Aortic smooth muscle cell (primary cell): ENCODE results near the gene ZCCHC8. TPM values are rescaled to one million over a fixed set of nuclear protein-coding genes. Genes with fewer than 3 reads are reported as not detected.

Experiments
- total RNA-seq: library from RNA; depleted of rRNA; stranded (reverse); fragments of >200 nt; gene quantifications from 2 replicates; pipeline ENCODE4 v1.2.3, GENCODE V29; 2014

The ZCCHC8 gene
- 12.2 and 13.0 TPM in 2 replicates for total RNA-seq

DNA sequence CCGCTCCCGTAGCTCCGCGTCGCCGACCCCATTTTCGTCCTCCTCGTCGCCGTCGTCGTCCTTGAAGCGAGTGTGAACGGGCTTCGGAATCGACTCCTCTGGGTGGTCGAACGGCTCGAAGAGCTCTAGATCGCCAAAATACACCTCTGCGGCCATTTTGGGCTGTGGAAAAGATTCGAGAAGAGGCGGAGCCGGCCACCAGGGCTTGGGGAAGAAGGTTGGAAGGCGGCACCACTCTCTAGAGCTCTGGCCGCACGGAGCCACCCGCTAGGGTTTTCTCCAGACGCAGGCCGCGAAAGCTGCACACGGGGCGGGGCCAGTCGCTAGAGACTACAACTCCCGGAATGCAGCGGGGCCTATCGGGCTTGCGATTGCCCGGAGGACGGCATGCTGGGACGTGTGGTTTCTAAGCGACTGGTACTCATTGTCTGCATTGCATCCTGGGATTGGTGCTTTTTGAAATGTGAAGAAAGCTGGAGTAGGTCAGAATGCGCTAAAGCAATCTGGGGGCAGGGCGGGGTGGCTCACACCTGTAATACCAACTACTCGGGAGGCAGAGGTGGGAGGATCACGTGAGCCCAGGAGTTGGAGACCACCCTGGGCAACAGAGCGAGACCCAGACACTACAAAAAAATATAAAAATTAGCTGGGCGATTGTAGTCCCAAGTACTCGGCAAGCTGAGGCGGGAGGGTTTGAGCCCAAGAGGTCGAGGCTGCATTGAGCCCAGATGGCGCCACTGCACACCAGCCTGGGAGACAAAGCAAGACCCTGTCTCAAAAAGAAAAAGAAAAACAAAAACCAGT is at the start of gene ZCCHC8:
ZCCHC8 (minus strand) TSS at position 248 of the 804 bp plus-strand sequence; CDS start at position 156, 92 bp downstream.

DNA sequence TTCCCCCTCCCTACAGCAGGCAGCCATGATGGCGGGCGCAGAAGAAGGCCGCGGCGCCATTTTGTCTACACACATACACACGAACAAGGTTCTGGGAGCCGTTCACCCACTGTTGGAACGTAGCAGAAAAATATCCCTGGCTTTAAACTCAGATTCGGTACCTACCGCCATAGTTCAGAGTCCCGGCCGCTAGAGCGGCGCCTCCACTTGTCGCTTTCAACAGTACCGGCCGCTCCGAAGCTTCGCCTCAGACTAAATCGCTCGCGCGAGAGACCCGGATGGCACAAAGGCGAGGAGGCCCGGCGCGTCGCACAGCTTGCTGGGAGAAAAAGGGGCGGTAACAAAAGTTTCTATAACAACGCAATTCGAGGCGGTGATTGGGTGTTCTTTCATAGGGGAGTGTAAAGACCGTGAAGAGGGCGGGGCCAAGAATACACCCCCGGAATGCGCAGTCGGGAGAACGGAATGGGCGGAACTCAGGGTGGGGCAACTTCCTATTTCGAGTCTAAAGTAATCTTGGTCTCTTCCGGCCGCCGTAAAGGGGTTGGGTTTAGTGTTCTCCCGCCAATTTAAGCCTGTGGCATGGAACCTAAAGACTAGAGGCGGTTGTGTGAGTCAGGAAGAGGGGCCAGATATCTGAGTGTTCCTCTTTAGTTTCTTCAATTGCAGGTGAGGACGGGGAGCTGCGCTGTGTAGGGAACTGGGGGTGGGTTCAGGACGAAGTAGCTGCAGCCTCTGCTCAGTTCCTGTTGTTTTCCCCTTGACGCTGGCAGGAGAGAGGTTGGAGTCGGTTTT is 26.1 kb upstream of the ZCCHC8 start, which contains the start of the genes KNTC1 and RSRC2:
KNTC1 (plus strand) TSS at position 567 of the 795 bp plus-strand sequence. CDS start 2,815 bp downstream, outside the sequence.
RSRC2 (minus strand) TSS at position 254 of the 795 bp plus-strand sequence; CDS start at position 171, 83 bp downstream.

DNA sequence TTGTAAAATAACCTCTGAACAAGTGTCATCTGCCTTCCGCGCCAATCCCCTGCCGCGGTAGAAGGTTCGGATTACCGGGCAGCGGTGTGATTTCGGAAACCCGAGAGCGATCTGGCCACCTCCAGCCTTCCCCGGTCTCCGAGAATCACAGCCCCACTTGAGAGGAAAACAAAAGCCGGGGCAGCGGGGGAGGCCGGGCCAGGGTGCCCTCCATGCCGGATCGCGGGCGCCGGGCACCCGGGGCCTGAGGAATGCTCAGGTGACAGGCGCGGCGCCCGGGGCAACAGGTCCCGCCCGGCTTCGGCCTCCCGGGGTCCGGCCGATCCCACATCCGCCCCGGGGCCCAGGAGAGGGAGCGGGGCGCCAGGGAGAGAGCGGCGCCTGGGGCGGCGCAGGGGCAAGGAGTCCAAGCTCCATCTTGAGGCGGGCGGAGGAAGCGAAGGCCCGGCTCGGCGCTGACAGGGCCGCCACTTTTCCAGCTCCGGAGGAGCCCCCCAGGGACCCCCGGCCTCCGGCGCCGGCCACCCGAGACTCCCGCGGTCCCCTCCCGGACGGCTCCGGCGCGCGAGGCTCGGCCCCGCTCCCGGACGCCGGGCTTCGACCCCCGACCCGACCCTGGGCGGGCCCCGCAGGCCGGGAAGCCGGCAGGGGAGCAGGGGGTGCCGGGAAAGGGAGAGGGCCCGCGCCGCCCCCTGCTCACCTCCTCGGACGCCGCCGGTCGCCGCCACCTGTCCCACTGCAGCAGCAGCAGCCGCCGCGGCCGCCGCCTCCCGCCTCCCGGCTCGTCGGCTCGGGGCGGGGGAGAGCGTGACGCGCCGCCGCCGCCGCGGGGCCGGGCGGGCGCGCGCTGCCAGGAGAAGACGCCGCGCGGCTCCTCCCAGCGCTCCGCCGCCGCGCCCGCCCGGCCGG is 78.7 kb downstream of the ZCCHC8 start, which contains the start of gene CLIP1:
CLIP1 (minus strand) TSS at position 849 of the 909 bp plus-strand sequence. CDS start 42,217 bp downstream, outside the sequence.

Other genes starting within 250 kb of the ZCCHC8 start
- 21.4 and 24.8 TPM in 2 replicates for gene VPS33A, start 234.4 kb downstream of the ZCCHC8 start, total RNA-seq
- gene CLIP1, start 78.3 kb downstream of the ZCCHC8 start, total RNA-seq = 57.4 and 63.4 TPM in 2 replicates
- gene RSRC2, start 26.0 kb upstream of the ZCCHC8 start, total RNA-seq = 49.8 and 58.2 TPM in 2 replicates
- 19.5 and 28.9 TPM in 2 replicates for gene KNTC1, start 26.3 kb upstream of the ZCCHC8 start, total RNA-seq
- not detected in 2 replicates for gene HCAR2, start 202.4 kb upstream of the ZCCHC8 start, total RNA-seq
- gene HCAR3, start 215.9 kb upstream of the ZCCHC8 start, total RNA-seq = not detected in 2 replicates
- 0.37 and 0.53 TPM in 2 replicates for gene HCAR1, start 229.9 kb upstream of the ZCCHC8 start, total RNA-seq